Stimulated activated CD4-positive, alpha-beta T cell treated with anti-CD3 and anti-CD28 coated beads, Interleukin-15, amount 100 ng/mL, for 48 hours (primary cell): ENCODE results near the gene RBMXL2.

ENCODE experiments used
- DNase-seq, 2 donors: peaks; one replicate each; pipeline ENCODE4 v3.0.0-alpha.2; 2020; ENCODE audit warnings: low read depth in 2 of 2

The RBMXL2 gene

DNA sequence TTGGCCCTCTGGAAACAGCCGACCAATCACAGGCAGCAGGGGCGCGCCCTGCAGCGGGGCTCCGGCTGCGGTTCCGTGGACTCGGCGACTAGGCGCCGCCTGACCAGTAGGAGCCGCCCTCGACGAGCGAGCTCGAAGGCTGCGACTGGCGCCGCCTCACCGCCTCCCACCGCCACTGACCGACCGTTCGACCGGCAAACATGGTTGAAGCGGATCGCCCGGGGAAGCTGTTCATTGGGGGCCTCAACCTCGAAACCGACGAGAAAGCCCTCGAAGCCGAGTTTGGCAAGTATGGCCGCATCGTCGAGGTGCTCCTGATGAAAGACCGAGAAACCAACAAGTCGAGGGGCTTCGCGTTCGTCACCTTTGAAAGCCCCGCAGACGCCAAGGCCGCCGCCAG lies at the start of gene RBMXL2:
Gene RBMXL2, plus strand, starts transcription at position 78 of the 400 bp plus-strand sequence. Its CDS starts 123 bp downstream, at position 201.
- no peak for DNase-seq

DNA sequence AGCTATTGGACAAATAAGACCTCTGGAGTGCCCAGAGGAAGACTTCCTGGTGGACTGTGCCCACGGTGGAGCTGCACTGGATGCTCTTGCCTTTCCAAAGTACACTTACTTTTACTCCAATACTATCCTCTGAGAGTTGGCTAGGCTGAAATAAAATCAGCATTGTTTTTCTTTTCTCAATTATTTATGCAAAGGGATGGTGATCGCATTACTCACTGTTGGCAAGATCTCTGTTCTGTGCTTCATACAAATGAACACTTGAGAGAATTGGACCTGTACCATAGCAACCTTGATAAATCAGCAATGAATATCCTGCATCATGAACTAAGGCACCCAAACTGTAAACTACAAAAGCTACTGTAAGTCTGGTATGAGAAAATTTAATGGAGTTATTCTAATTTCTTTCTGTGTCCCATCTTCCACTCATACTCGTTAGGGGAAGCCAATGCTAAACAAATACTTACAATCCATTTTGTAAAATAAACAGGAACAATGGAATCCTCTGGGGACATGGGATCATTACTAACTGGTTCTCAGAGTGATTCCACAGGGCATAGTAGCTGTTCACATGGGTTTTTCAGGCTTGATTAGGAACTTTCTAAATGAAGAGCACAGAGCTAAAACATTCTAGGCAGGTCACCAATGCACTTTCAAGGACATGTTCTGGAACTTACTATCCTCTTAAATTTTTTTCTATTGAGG lies 42.2 kb upstream of the RBMXL2 start:
- DNase-seq, result no peak

DNA sequence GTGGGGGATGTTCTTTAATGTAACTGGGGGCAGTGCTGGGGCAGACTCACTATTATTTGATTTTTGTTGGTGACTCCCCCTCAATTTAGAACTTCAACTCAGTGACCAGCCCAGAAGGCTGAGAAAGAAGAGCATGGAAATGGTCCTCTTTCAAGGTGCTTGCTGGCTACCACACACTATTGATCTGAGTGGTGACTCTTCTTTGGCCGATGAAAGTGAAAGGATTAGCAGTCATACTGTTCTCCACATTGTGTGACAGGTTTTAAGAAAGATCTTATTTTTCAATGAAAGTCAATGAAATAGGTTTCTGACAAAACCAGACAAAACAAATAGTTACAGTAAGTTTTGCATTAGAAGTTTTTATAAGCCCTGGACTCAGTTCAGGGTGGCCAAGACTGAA lies 38.6 kb upstream of the RBMXL2 start:
- DNase-seq, result no peak

DNA sequence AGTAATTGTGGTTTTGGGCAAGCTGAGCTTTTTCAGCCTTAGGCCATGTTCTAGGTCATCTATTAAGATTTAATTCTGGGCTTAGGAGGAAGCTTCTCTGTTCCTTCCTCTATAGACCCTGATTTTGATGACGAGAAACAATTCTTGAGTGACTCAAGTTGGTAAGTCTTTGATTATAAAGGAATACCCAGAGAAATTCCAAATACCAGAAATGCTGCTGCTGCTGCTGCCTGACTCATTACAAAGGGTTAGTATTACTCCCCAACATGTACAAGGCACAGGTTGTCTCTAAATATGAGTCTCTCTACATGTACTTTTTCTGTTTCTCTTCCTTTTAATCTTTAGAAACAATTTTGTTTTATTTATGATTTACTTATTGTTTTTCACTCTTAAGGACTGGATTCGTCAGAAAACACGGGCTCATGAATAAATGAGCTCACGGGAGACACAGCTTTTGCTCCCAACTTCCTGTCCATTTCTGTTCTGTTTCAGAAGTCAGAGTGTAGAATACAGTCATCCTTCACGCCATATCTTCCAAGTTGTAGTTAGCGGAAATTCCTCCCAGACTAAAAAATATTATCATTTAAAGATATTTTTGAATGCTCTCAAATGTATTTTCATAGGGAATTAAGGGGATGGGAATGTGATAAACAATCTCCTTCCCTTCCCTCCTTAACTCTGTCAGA lies 31.8 kb upstream of the RBMXL2 start:
- no peak for DNase-seq

DNA sequence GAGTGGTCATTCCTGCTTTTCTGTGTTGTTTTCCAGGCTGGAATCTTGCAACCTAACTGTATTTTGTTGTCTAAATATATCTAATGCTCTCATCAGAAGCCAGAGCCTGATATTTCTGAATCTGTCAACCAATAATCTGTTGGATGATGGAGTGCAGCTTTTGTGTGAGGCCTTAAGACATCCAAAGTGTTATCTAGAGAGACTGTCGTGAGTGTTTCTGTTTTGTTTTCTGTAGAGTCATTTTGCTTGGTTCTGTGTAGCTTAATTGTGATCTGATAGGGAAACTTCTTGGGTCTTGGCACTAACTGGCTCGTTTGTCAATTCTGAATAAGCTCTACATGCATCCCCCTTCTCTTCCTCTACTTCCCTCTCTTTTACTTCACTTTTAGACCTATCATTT lies 31.2 kb upstream of the RBMXL2 start:
- no peak for DNase-seq

DNA sequence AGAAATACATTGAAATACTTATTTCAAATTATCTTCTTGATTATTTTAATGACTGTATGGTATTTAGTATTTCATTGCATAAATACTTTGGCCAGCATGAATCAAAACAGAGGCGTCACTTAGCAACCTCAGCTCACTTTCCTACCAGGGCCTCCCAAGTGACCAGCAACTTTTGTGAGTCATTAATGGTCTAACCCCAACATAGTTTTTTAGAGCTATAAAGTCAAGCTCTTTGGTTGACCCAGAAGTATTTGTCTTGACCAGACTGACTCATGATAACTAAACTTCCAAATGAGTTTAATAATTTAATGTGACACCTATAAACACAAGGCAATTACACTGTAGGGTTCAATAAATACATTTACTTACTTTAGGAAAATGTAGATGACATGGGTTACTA lies 27.9 kb upstream of the RBMXL2 start:
- no peak for DNase-seq

DNA sequence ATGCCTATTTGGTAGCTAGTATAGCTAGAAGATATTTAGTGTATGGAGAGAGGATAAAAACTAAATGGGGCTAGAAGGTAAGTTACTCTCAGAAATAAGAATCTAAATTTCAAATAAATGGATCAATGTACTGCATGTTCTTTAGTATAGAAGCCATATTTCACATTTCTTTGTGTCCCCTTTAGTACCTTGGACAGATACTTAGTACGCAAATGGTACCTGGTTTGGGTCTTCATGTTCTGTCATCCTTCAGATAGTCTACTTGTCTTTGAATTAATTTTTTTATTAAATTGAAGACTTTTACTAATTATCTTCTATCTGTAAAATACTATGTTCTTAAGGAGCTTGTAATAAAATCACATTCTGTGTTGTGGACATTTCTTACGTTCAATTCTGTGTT lies 26.3 kb upstream of the RBMXL2 start:
- DNase-seq, result no peak

DNA sequence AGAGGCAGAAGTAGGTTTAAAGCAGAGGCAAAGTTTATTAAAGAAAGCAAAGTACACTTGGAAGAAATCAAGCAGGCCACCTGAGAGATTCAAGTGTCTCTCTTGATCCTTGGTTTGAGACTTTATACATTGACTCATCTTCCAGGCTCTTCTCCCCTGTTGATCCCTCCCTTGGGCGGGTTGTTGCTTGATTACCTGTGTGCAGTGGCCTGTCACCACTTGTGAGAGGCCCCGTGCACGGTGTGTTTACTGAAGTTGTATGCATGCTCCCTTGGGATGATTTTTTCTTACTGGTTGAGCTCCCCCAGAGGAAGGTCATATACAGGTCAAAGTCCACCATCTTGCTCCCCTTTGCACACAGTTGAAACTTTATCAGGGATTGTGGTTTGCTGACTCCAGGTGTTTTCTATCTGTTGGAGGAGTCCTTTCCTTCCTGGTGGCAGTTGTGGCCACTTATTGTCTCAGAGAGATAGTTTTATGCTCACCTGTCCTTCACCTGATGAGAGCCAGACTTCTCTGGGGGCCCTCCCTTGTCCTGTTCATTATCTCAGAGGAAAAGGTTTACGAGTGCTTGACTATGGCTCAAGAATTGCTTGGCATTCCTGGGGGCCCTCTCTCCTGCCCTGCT lies 16.3 kb upstream of the RBMXL2 start:
- DNase-seq, result no peak

DNA sequence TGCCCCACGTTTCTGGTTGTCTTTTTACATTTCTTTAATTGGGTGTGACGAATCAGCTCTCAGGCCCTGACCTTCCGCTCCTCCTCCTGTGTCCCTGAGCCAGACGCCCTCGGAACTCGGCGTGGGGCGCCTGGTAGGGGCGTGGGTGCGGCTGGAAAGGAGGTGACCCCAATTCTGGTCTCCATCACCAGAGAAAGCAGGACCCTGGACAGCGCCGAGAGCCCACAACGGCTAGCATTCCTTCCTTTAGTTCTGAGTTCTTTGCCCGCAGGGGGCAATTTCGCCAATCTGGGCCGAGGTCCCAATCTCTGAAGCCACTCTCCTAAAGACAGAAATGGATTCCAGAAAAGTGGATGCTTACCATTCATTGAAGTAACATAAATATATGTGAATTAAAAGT lies 11.7 kb upstream of the RBMXL2 start:
- no peak for DNase-seq

DNA sequence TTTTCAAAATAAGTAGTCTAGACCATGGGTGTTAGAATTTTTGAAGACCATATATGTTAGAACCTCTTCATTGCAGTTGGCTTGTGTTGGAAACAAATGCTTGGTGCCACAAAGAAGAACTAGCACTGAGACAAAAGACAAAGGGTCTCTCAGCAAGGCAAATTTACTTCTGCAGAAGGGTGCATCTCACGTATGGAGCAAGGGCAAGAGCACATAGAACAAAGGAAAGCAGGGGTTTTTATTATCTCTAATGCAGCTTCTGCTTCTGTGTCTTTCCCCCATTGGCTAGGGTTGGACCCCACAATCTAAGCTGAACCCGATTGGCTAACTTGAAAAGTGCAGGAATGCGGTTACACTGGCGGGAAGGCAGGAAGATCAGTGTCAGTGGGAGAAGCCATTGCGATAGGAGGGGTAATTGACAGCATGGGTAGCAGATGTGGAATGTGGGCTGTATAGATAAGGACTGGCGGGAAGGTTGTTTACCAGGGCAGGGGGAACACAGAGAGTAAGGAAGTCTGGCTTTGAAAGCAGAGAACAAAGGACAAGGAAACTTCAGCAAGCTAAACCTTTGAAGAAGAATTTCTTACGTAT lies 9.2 kb upstream of the RBMXL2 start:
- DNase-seq, result no peak

DNA sequence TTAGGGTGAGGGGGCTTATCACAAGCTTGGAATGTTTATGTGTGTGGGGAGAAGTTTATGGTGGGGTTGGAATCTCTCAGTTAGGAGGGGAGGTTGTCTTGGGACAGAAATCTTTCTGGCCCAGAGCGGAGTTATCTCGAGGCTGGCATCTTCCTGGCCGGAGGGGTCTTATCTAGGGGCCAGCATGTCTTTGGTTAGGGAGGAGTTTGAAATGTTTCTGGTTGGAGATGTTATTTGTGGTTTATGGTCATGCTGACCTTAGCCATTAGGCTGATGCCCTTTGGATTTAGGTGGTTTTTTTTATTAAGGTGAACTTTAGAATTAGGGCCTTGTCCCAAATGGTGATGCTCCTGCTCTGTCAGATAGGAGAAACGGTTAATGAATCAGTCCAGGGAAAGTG lies 7.9 kb upstream of the RBMXL2 start:
- no peak for DNase-seq

DNA sequence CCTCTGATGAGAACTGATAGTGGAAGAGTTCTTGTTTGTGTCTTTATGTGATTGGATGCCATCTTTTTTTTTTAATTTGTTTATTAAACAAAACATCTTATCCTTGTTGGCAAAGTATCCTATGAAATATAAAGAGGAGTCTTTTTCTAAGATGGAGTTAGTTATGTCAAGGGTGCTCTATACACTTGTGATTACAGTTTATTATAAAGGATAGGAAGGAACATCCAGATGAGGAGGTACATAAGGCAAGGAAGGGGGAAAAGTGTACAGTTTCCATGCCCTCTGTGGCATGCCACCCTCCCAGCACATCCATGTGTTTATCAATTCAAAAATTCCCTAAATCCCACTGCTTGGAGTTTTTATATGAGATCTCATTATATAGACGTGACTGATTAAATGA lies 7.4 kb upstream of the RBMXL2 start:
- no peak for DNase-seq

DNA sequence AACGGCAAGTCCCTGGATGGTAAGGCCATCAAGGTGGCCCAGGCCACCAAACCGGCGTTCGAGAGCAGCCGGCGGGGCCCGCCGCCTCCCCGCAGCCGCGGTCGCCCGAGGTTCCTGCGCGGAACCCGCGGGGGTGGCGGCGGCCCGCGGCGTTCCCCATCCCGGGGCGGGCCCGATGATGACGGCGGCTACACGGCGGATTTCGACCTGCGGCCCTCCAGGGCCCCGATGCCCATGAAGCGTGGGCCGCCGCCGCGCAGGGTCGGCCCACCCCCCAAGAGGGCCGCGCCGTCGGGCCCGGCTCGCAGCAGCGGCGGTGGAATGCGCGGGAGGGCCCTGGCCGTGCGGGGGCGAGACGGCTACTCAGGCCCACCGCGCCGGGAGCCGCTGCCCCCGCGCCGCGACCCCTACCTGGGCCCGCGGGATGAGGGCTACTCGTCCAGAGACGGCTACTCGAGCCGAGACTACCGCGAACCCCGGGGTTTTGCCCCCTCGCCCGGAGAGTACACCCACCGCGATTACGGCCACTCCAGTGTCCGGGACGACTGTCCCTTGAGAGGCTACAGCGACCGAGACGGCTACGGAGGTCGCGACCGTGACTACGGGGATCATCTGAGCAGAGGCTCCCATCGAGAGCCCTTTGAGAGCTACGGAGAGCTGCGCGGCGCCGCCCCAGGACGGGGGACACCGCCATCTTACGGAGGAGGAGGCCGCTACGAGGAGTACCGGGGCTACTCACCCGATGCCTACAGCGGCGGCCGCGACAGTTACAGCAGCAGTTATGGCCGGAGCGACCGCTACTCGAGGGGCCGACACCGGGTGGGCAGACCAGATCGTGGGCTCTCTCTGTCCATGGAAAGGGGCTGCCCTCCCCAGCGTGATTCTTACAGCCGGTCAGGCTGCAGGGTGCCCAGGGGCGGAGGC lies 792 bp downstream of the RBMXL2 start:
- DNase-seq, result no peak

DNA sequence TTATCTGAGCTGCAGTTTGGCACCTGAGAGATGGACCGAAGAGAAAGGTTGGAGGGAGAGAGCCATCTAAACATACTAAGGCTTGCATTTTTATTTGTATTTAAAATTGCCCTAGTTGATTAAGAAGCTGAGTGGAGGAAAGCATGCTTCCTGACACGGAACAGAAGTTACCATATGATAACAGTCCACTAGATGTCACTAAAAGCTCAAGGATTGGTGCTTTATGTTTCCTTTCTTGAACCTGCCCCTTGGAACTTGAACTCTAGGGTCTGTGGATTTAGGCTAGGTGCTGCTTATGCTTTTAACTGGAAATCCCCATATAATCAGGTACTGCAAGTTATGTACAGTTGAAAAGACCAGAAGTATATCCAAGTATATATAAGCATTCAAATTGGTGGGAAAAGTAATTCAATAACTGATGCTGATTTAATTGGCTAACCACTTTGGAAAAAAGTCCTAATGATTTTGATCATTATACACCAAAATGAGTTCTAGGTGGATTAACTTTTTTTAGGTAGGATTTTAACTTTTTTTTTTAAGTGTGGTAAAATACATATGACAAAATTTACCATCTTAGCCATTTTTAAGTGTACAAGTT lies 9.5 kb downstream of the RBMXL2 start:
- no peak for DNase-seq

DNA sequence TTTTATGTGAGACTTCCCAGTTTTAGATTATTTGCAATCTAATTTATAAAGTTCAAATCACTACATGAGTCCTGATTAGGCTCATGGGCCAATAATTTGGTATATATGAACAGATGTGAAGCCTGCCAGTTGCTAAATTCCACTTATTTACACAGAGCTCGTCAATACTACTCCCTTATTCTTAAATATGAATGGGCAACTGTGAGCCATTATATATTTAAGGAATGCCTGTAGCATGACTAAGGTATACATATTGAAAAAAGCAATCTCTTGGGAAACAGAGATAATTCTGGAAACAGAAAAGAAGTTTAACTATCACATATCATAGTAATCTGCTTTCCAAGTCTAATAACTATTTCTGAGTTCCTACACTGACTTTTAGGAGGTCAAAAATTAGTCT lies 27.0 kb downstream of the RBMXL2 start:
- no peak for DNase-seq

DNA sequence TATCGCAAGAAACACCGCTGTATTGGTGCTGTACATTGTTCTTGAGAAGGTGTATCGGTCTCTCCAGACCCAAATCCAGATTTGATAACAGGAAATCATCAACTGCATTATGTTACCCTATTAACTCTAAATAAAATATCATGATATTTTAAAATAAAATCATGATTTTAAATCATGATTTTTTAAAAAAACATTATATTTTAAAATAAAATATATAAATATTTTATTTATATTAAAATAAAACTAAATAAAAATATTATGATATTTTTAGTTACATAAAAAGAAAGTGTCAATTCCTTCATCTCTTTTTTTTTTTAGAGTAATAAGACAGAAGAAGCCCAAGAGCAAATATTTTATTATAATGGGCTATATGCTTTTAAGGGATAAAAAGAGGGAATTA lies 27.6 kb downstream of the RBMXL2 start:
- DNase-seq, result no peak

DNA sequence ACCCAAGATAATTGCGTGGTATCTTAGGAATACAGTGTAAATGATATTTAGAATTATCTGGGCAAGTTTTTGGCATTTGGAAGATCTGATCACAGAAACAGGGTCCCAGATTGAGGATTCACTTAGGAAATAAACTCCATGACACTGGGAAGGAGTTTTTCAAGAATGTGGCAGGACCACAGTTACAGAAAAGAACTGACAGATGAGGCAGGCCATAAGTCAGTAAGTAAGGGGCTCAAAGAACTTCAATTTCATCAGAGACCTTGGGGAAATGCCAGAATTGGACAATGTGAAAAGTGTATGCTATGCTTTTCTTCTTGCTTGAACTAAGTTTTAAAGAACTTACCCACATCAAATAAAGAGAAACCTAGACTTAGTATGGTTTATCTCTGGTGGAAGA lies 49.3 kb downstream of the RBMXL2 start:
- no peak for DNase-seq
